Thyroid gland (tissue), 4 donors: Measurements from ENCODE around the gene CACNA1B. TPM values are rescaled to one million over a fixed set of nuclear protein-coding genes. Genes with fewer than 3 reads are reported as not detected.
"Not testable (repeated sequence)": the region's sequence is repeated elsewhere in the genome, so short reads cannot be mapped to it uniquely, and the experiment has no call there.

Experiments used
- DNase-seq, 2 donors: peaks; one replicate each; pipeline ENCODE4 v3.0.0-alpha.2; 2019
- H3K27ac ChIP-seq, 3 donors: fragments of 200-600 bp; sonication (generic); 1 replicate in 2 of 3; 2 replicates in 1 of 3; pipeline ENCODE4 v1.5.1; 2016 to 2019; ENCODE audit warnings: mild to moderate bottlenecking in 1 of 3, moderate library complexity in 1 of 3
- H3K27me3 ChIP-seq: fragments of 200-600 bp; sonication (generic); one replicate; pipeline ENCODE4 v1.5.1; 2019
- H3K36me3 ChIP-seq, 2 donors: fragments of 200-600 bp; sonication (generic); one replicate each; pipeline ENCODE4 v1.5.1; 2016 to 2019
- H3K4me1 ChIP-seq, 2 donors: fragments of 200-600 bp; sonication (generic); one replicate each; pipeline ENCODE4 v1.5.1; 2017 to 2019
- H3K4me3 ChIP-seq, 3 donors: fragments of 200-600 bp; sonication (generic); replicated peaks in 1 of 3; 1 replicate in 2 of 3; 2 replicates in 1 of 3; pipeline ENCODE4 v1.5.1; 2016; ENCODE audit warnings: mild to moderate bottlenecking in 1 of 3
- H3K9me3 ChIP-seq: fragments of 200-600 bp; sonication (generic); one replicate; pipeline ENCODE4 v1.5.1; 2017
- CTCF ChIP-seq, 6 experiments: fragments of 200-600 bp in 3 of 6; fragments of 450-650 bp in 3 of 6; sonication (generic) in 3 of 6; IDR thresholded peaks; one replicate each; pipeline ENCODE4 v1.5.1; 2016 to 2019; ENCODE audit warnings: antibody characterized with exemption in 6 of 6, mild to moderate bottlenecking in 2 of 6, inconsistent platforms in 1 of 6, moderate library complexity in 1 of 6
- POLR2A ChIP-seq, 2 donors: fragments of 450-650 bp; IDR thresholded peaks; one replicate each; pipeline ENCODE4 v1.6.1; 2017; ENCODE audit warnings: antibody characterized with exemption in 2 of 2, mild to moderate bottlenecking in 2 of 2, moderate library complexity in 1 of 2
- WGBS, 2 donors: methylation state at CpG; one replicate each; pipeline ENCODE4 v1.1.5; 2017; 5-methylcytosine and 5-hydroxymethylcytosine counted together
- intact Hi-C: fragments of 100-400 bp; cut with DNase I; formaldehyde crosslinking; loops from one replicate; pipeline ENCODE4 v1.15.1; 2023
- total RNA-seq, 4 donors: library from RNA; depleted of rRNA; stranded (reverse); fragments of >200 nt; gene quantifications; one replicate each; pipeline ENCODE4 v1.2.3, GENCODE V29; 2016

CACNA1B gene
- total RNA-seq, 4 donors from 2014 or later, result 0.13 to 0.68 (median 0.35) TPM

DNA sequence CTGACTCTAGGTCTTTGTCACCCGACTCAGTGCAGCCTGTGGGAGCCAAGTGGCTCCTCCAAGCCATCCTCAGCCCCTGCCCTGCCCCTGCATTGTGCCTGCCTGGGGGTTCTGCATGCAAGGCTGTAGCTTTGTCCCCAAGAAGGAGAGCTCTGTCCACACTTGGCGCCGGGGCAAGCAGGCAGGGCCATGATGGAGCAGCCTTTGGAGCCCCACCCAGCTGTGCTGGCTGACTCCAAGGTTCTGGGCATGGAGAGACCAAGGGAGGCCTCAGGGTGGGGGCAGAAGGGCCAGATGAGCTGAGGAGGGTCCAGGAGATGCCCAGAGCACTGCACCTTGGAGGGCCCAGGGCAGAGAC is 226.2 kb downstream of the CACNA1B start:
- no peaks in the 10 kb centered on the region for H3K27me3 ChIP-seq
- DNase-seq, result no peak
- intact Hi-C loops, result no loop called here
- H3K36me3 ChIP-seq, result no peaks in the 10 kb centered on the region
- H3K4me3 ChIP-seq, result no peak overlapping the region
- no peaks in the 10 kb centered on the region for H3K4me1 ChIP-seq
- H3K27ac ChIP-seq, result no peak overlapping the region
- no peak for TF ChIP-seq POLR2A (IDR thresholded peaks at IDR 0.05)
- TF ChIP-seq CTCF (IDR thresholded peaks at IDR 0.05), result no peak
- no peaks in the 10 kb centered on the region for H3K9me3 ChIP-seq
- 57 to 75% methylated on average over 1 to 2 of the region's 3 CpGs for WGBS, 2 donors

DNA sequence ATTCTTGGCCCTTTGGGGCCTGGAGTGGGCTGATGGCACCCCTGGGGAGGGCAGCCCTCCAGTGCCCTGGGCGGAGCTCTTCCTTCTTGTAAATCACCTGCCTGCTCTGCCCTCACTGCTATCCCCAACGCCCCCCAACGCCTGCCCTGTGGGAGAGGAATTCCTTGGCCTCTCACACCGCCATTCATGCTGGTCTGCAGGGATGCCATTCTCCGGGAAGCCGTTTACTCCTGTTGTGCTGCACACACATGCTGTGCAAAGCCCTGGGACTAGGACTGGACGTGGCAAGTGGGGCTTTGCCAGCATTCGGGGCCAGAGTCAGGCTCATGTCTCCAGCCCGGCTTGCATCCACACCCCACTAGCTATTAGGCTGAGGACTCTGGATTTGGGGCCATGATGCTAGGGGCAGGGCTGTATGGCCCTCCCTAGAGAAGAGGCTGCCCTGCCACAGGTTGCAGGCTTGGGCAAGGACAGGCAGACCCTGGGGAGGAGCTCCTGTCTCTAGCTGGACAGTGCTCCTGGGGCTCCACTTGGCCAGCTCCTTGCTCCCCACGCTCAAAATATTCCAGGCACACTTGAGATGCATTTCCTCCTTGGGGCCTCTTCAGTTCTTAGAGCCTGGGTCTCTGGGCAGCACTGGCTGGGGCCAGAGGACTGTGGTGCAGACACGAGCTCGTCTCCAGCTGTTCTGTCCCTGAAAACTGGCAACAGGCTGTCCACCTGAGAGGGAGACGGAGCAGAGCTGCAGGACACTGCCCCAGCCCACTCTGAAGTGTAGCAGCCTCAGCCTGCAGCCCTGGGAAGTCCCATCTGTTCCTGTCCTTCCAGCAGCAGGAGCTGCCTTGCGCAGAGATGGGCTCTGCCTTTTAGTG is 226.9 kb downstream of the CACNA1B start:
- 66 to 71% methylated on average over 8 to 14 of the region's 14 CpGs for WGBS, 2 donors
- H3K36me3 ChIP-seq, result no peaks in the 10 kb centered on the region
- intact Hi-C loops, result no loop called here
- H3K27me3 ChIP-seq, result no peaks in the 10 kb centered on the region
- TF ChIP-seq CTCF (IDR thresholded peaks at IDR 0.05) (no peak), POLR2A (IDR thresholded peaks at IDR 0.05) (no peak)
- no peak overlapping the region for H3K4me3 ChIP-seq
- no peak overlapping the region for H3K27ac ChIP-seq
- H3K9me3 ChIP-seq, result no peaks in the 10 kb centered on the region
- no peak for DNase-seq
- no peaks in the 10 kb centered on the region for H3K4me1 ChIP-seq

DNA sequence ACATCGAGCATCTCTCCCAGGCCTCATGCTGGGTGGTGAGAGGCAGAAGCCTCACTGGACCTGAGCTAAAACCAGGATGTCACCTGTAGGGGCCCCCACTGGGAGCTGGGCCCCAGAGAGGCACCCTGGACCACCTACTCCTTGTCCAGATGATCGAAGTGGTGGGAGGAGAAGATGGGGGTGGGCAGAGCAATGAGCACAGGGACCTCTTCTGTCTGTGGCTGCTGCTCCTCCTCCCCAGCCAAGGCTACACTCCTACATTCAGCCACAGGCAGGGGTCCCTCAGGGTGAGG is 227.5 kb downstream of the CACNA1B start:
- WGBS, 2 donors, result 70 to 100% methylated on average over 1 to 2 of the region's 2 CpGs

DNA sequence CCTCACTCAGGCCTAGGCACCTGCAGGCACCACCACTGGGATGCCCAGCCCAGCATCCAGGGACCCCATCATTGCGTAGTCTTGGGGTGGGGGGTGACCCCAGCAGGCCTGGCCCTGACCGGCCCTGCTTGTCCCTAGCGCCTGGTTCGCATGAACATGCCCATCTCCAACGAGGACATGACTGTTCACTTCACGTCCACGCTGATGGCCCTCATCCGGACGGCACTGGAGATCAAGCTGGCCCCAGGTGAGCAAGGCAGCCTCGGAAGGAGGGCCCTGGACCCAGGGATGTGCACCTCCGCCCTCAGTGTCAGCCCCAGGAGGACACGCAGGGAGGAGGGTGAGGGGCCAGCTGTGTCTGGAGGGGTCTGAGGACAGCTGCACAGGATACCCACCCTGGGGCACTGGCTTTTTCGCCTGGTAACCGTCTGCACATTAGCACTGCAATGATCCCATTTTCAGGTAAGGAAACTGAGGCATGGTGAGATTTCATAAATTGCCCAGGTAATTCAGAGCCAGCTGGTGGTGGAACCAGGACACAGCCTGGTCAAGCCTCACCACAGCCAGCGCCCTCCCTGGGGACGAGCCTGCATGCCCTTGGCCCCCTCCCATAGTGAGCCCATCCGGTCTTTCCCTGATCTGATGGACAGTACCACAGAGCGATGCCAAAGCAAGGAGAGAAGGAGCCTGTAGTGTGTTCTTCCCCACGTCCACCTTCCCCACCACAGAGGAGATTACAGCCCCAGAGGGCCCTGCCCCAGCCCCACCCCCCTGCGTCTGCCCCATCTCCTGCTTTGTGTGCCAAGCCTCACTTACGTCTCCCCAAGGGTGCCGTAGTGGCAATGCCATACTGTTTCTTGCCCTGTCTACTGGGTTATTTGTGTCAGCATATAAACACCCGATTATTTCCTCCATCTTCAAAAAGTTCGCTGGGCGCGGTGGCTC is 228.3 kb downstream of the CACNA1B start:
- Histone ChIP-seq H3K4me3 (no peak overlapping the region), H3K27me3 (no peaks in the 10 kb centered on the region), H3K9me3 (no peaks in the 10 kb centered on the region), H3K4me1 (no peaks in the 10 kb centered on the region), H3K27ac (no peak overlapping the region), H3K36me3 (no peaks in the 10 kb centered on the region)
- TF ChIP-seq POLR2A (IDR thresholded peaks at IDR 0.05), result no peak
- TF ChIP-seq CTCF (IDR thresholded peaks at IDR 0.05), result no peak
- intact Hi-C loops, result no loop called here
- 89 to 92% methylated on average over 16 to 21 of the region's 26 CpGs for WGBS, 2 donors
- DNase-seq, result no peak

More for the DNA sequence above, 227.5 kb downstream of the CACNA1B start:
- no peak for DNase-seq
- intact Hi-C loops, result no loop called here
- H3K9me3 ChIP-seq, result no peaks in the 10 kb centered on the region
- H3K36me3 ChIP-seq, result no peaks in the 10 kb centered on the region
- no peaks in the 10 kb centered on the region for H3K4me1 ChIP-seq
- H3K27me3 ChIP-seq, result no peaks in the 10 kb centered on the region
- no peak overlapping the region for H3K27ac ChIP-seq
- TF ChIP-seq CTCF (IDR thresholded peaks at IDR 0.05) (no peak), POLR2A (IDR thresholded peaks at IDR 0.05) (no peak)
- H3K4me3 ChIP-seq, result no peak overlapping the region

- H3K36me3 ChIP-seq, H3K4me3 ChIP-seq, H3K4me1 ChIP-seq, H3K27me3 ChIP-seq, H3K27ac ChIP-seq, intact Hi-C loops, H3K9me3 ChIP-seq, DNase-seq: not testable (repeated sequence)
- WGBS, 2 donors, result 94% methylated on average over 3 of the region's 3 CpGs
Measured at GRCh38 chr9:138107039-138107438, 229.5 kb downstream of the CACNA1B start.
